Activated CD8-positive, alpha-beta memory T cell treated with anti-CD3 and anti-CD28 coated beads, Interleukin-2, amount 50 U/mL, for 24 hours (primary cell): ENCODE data around the gene PSMB3.

ENCODE experiments used
- DNase-seq: peaks from one replicate; pipeline ENCODE4 v3.0.0-alpha.2; 2020; ENCODE audit errors: extremely low read depth

The PSMB3 gene

GRCh38 chr17:38752308-38753070 is at the start of gene PSMB3:
Gene PSMB3 (plus strand): TSS chr17:38752741. CDS start chr17:38752827, 86 bp downstream.
- DNase-seq = peak; percentile 93

GRCh38 chr17:38702916-38703741 is 49.4 kb upstream of the PSMB3 start:
- DNase-seq = no peak

- no peak for DNase-seq
Observed at GRCh38 chr17:38703742-38704605, 48.6 kb upstream of the PSMB3 start.

- DNase-seq = no peak
Observed at GRCh38 chr17:38704606-38705522, 47.7 kb upstream of the PSMB3 start, which contains the start of gene MLLT6. Gene MLLT6 (plus strand): TSS chr17:38705273. CDS start chr17:38705633, 360 bp downstream.

GRCh38 chr17:38705523-38705802 is 47.1 kb upstream of the PSMB3 start:
- DNase-seq = no peak

- DNase-seq = no peak
Observed at GRCh38 chr17:38705803-38706504, 46.6 kb upstream of the PSMB3 start.

- DNase-seq = no peak
Observed at GRCh38 chr17:38706505-38707216, 45.9 kb upstream of the PSMB3 start.

- DNase-seq = no peak
Observed at GRCh38 chr17:38707678-38708351, 44.7 kb upstream of the PSMB3 start.

- no peak for DNase-seq
Observed at GRCh38 chr17:38709104-38709820, 43.3 kb upstream of the PSMB3 start.

- DNase-seq = no peak
Observed at GRCh38 chr17:38709864-38710603, 42.5 kb upstream of the PSMB3 start.

- no peak for DNase-seq
Observed at GRCh38 chr17:38710604-38710962, 42.0 kb upstream of the PSMB3 start.

GRCh38 chr17:38710985-38711384 is 41.6 kb upstream of the PSMB3 start:
- no peak for DNase-seq

- DNase-seq = no peak
Observed at GRCh38 chr17:38711792-38712571, 40.6 kb upstream of the PSMB3 start.

GRCh38 chr17:38712593-38712992 is 39.9 kb upstream of the PSMB3 start:
- DNase-seq = no peak

- no peak for DNase-seq
Observed at GRCh38 chr17:38713456-38714075, 39.0 kb upstream of the PSMB3 start.

GRCh38 chr17:38715216-38715943 is 37.2 kb upstream of the PSMB3 start:
- DNase-seq = no peak
